ENCODE data around the gene THBS3.
"Not testable (repeated sequence)": the region's sequence is repeated elsewhere in the genome, so short reads cannot be mapped to it uniquely, and the experiment has no call there.

Gene THBS3

GRCh38 chr1:155233502-155233901 lies 25.8 kb upstream of the THBS3 start:
- not testable (repeated sequence) for FAIRE-seq

GRCh38 chr1:155232001-155232978 lies 24.6 kb upstream of the THBS3 start:
- FAIRE-seq: not testable (repeated sequence)

GRCh38 chr1:155231302-155231701 lies 23.6 kb upstream of the THBS3 start:
- FAIRE-seq: not testable (repeated sequence)

- FAIRE-seq: no peak
Measured at GRCh38 chr1:155228096-155228427, 20.4 kb upstream of the THBS3 start.

- peak; percentile 97 for FAIRE-seq
Measured at GRCh38 chr1:155227261-155228095, 19.8 kb upstream of the THBS3 start.

- FAIRE-seq: no peak
Measured at GRCh38 chr1:155226910-155227260, 19.2 kb upstream of the THBS3 start.

GRCh38 chr1:155226188-155226909 lies 18.7 kb upstream of the THBS3 start:
- peak; percentile 46 for FAIRE-seq

- not testable (repeated sequence) for FAIRE-seq
Measured at GRCh38 chr1:155225404-155225759, 17.7 kb upstream of the THBS3 start.

GRCh38 chr1:155223047-155223446 lies 15.3 kb upstream of the THBS3 start:
- FAIRE-seq: no peak

GRCh38 chr1:155220211-155220965 lies 12.7 kb upstream of the THBS3 start:
- not testable (repeated sequence) for FAIRE-seq

- no peak for FAIRE-seq
Measured at GRCh38 chr1:155219592-155220031, 11.9 kb upstream of the THBS3 start.

- FAIRE-seq: peak; percentile 28
Measured at GRCh38 chr1:155218854-155219591, 11.3 kb upstream of the THBS3 start.

- not testable (repeated sequence) for FAIRE-seq
Measured at GRCh38 chr1:155214702-155215101, 7.0 kb upstream of the THBS3 start.

GRCh38 chr1:155212051-155212440 lies 4.3 kb upstream of the THBS3 start:
- not testable (repeated sequence) for FAIRE-seq

GRCh38 chr1:155211381-155212050 lies 3.8 kb upstream of the THBS3 start:
- FAIRE-seq: not testable (repeated sequence)

- no peak for FAIRE-seq
Measured at GRCh38 chr1:155210314-155211104, 2.8 kb upstream of the THBS3 start.

- FAIRE-seq: no peak
Measured at GRCh38 chr1:155209312-155209721, 1.6 kb upstream of the THBS3 start.

GRCh38 chr1:155208541-155209311 lies 1.0 kb upstream of the THBS3 start, which contains the start of gene MTX1:
MTX1 (plus strand) TSS chr1:155208695; CDS start chr1:155208805, 110 bp downstream.
- FAIRE-seq: peak; percentile 3

All from G401.6 (cell line).